IPS-15b (cell line): ENCODE data around the gene MSANTD2.

Source experiments
- H3K27me3 ChIP-seq: one replicate; pipeline ENCODE4 v1.6.1; 2013; ENCODE audit warnings: low read length; ENCODE audit not compliant: control insufficient read depth, insufficient read depth
- H3K36me3 ChIP-seq: one replicate; pipeline ENCODE4 v1.6.1; 2013; ENCODE audit warnings: low read length; ENCODE audit not compliant: control insufficient read depth, insufficient read depth
- H3K4me1 ChIP-seq: one replicate; pipeline ENCODE4 v1.6.1; 2013; ENCODE audit warnings: mild to moderate bottlenecking, low read length; ENCODE audit not compliant: control insufficient read depth, insufficient read depth
- H3K4me3 ChIP-seq: one replicate; pipeline ENCODE4 v1.5.1; 2013; ENCODE audit warnings: low read depth, low read length
- H3K9ac ChIP-seq: one replicate; pipeline ENCODE4 v1.6.1; 2013; ENCODE audit warnings: low read depth, mild to moderate bottlenecking, low read length
- H3K9me3 ChIP-seq: one replicate; pipeline ENCODE4 v1.6.1; 2013; ENCODE audit warnings: mild to moderate bottlenecking, low read length; ENCODE audit not compliant: control insufficient read depth, insufficient read depth

The MSANTD2 gene

DNA sequence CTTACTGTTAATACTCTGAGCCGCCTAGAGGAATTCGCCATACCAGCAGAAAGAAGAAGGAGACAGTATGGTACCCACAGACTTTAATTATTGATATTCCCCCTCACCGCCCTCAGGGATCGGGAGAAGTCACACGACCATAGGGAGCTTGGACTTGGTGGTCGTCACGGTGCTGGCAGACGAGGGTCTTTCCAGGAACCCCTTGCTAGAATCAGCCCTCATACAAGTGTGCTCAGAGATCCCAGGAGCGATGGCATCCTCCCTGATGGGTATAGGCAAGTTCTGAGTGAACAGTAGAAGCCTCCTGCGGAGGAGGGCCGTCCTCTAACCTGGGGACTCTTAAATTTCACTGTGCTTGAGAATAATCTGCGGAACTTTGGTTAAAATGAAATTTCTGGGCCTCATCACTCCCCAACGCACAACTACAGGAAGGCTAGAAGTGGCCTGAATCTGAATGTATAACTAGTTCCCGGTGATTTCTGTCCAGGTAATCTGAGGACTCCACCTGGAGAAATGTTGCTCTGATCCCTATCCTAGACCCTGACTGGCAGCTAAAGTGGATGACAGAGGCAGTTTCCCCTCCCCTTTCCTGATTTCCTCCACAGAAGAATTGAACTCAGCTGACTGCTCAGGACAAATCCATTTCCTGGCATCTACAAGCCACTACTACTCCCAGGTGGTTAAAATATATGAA is 52.7 kb downstream of the MSANTD2 start:
- Histone ChIP-seq H3K9ac (no peak overlapping the region), H3K9me3 (no peaks in the 10 kb centered on the region), H3K36me3 (no peaks in the 10 kb centered on the region), H3K27me3 (peaks cover 95% of the 10 kb centered on the region), H3K4me3 (peak overlapping the region; percentile 51), H3K4me1 (peaks cover 12% of the 10 kb centered on the region)

GRCh38 chr11:124746621-124747243 is 53.5 kb downstream of the MSANTD2 start:
- H3K4me3 ChIP-seq = peak overlapping the region; percentile 85
- H3K9ac ChIP-seq = no peak overlapping the region
- H3K4me1 ChIP-seq = peaks cover 9% of the 10 kb centered on the region
- H3K27me3 ChIP-seq = peaks cover 95% of the 10 kb centered on the region
- H3K9me3 ChIP-seq = no peaks in the 10 kb centered on the region
- H3K36me3 ChIP-seq = no peaks in the 10 kb centered on the region

- peaks cover 95% of the 10 kb centered on the region for H3K27me3 ChIP-seq
- peak overlapping the region; percentile 85 for H3K4me3 ChIP-seq
- H3K9ac ChIP-seq = no peak overlapping the region
- H3K4me1 ChIP-seq = peaks cover 9% of the 10 kb centered on the region
- no peaks in the 10 kb centered on the region for H3K9me3 ChIP-seq
- no peaks in the 10 kb centered on the region for H3K36me3 ChIP-seq
These were observed 54.2 kb downstream of the MSANTD2 start for GRCh38 chr11:124745835-124746620.

- peaks cover 9% of the 10 kb centered on the region for H3K4me1 ChIP-seq
- H3K36me3 ChIP-seq = no peaks in the 10 kb centered on the region
- no peak overlapping the region for H3K9ac ChIP-seq
- H3K27me3 ChIP-seq = peaks cover 95% of the 10 kb centered on the region
- H3K4me3 ChIP-seq = peak overlapping the region; percentile 85
- no peaks in the 10 kb centered on the region for H3K9me3 ChIP-seq
These were observed 54.9 kb downstream of the MSANTD2 start for GRCh38 chr11:124745270-124745834.

- no peaks in the 10 kb centered on the region for H3K36me3 ChIP-seq
- H3K9me3 ChIP-seq = no peaks in the 10 kb centered on the region
- peaks cover 12% of the 10 kb centered on the region for H3K4me1 ChIP-seq
- H3K9ac ChIP-seq = no peak overlapping the region
- peaks cover 91% of the 10 kb centered on the region for H3K27me3 ChIP-seq
- H3K4me3 ChIP-seq = peak overlapping the region; percentile 1
These were observed 57.2 kb downstream of the MSANTD2 start for GRCh38 chr11:124743050-124743449.

DNA sequence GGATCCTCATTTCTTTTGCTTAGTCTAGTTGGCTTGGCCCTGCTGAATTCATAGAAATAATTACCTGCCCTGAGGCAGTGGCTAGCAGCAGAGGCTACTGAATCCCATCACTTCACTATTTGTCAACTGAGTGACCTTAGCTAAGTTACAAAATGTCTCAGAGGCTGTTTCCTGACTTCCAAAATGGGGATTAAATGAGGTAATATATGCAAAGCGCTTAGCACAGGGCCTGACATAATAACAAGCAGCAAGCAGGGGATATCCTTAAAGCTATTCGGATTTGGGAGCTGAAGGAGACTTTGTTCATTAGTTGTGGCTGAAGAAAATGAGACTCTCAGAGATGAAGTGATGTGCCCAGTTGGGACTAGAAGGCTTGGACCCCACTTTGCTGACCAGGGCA is 57.7 kb downstream of the MSANTD2 start:
- no peaks in the 10 kb centered on the region for H3K36me3 ChIP-seq
- H3K27me3 ChIP-seq = peaks cover 91% of the 10 kb centered on the region
- no peak overlapping the region for H3K9ac ChIP-seq
- no peaks in the 10 kb centered on the region for H3K9me3 ChIP-seq
- H3K4me1 ChIP-seq = peaks cover 9% of the 10 kb centered on the region
- no peak overlapping the region for H3K4me3 ChIP-seq

DNA sequence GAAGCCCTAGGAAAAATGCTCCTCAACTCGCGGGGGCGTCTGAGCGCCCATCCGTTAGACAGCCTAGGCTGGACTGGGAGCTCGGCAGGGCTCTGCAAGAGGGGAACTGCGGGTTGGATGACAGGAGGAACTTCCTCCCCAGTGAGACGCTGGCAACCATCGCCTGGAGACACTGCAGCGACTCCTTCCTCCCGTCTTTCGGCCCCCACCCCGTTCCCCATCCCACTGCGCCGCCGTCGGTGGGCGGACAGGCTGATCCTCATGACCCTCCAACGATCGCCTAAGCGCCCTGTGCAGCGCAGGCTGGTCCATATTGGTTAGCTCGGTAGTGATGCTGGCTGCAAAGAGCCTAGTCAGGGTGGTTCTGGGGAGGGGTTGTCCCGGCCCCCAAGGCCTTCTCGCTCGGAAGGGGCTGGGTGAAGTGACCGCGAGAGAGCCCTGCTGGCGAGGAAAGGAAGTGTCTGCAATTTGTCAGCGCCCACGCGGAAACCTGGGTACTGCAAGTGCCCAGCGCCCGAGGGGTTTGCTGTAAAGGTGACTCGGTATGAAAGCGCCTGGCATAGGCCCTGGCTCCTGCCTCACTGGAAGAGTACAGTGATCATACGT is 59.8 kb downstream of the MSANTD2 start:
- Histone ChIP-seq H3K9me3 (no peaks in the 10 kb centered on the region), H3K4me1 (peaks cover 3% of the 10 kb centered on the region), H3K27me3 (peaks cover 96% of the 10 kb centered on the region), H3K4me3 (peak overlapping the region; percentile 74), H3K36me3 (no peaks in the 10 kb centered on the region), H3K9ac (no peak overlapping the region)

- Histone ChIP-seq H3K4me3 (peak within 1 kb of the TSS; percentile 74), H3K36me3 (no peaks in the 10 kb centered on the region), H3K9ac (no peak within 1 kb of the TSS), H3K27me3 (peaks cover 96% of the 10 kb centered on the region), H3K9me3 (no peaks in the 10 kb centered on the region), H3K4me1 (peaks cover 3% of the 10 kb centered on the region)
These were observed 60.5 kb downstream of the MSANTD2 start, which contains the start of gene NRGN for GRCh38 chr11:124739479-124740276. TSS of gene NRGN (plus strand) at chr11:124739942. CDS start at chr11:124740085, 143 bp downstream.

DNA sequence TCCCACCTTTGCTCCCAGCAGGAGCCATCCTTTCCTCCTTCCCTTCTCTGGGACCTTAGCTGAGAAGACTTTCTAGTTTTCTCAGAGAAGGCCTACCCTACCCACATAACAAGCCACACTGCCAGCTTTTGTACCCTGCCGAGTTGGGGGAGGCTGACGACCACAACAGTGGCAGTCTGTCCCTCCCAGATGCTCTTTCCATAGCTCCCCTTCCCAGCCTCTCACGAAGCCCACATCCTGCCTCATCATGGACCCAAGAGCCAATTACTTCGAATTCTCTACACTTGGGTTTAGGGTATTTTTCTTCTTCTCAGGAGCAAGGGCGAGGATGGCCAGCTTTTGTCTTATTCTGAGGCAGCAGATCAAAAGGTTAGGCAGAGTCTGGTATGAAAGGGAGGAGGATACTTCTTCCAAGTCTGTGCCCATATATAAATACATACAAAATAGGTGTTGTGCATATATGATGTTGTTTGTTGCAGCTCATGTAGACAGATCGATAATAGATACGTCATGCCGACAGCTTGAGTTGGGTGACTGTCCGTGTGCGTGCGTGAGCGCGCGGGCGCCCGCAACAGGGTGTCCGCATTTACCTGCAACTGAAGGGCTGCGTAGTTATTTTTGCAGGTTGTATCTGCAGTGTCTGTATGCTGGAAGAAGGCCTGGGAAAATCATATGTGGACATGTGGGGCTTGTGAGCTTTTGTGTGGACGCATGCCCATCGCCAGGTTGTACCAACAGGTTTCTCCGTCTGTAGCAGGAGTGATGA is 61.3 kb downstream of the MSANTD2 start:
- Histone ChIP-seq H3K9ac (no peak overlapping the region), H3K36me3 (no peaks in the 10 kb centered on the region), H3K9me3 (no peaks in the 10 kb centered on the region), H3K4me1 (peaks cover 3% of the 10 kb centered on the region), H3K4me3 (peak overlapping the region; percentile 74), H3K27me3 (peaks cover 96% of the 10 kb centered on the region)

DNA sequence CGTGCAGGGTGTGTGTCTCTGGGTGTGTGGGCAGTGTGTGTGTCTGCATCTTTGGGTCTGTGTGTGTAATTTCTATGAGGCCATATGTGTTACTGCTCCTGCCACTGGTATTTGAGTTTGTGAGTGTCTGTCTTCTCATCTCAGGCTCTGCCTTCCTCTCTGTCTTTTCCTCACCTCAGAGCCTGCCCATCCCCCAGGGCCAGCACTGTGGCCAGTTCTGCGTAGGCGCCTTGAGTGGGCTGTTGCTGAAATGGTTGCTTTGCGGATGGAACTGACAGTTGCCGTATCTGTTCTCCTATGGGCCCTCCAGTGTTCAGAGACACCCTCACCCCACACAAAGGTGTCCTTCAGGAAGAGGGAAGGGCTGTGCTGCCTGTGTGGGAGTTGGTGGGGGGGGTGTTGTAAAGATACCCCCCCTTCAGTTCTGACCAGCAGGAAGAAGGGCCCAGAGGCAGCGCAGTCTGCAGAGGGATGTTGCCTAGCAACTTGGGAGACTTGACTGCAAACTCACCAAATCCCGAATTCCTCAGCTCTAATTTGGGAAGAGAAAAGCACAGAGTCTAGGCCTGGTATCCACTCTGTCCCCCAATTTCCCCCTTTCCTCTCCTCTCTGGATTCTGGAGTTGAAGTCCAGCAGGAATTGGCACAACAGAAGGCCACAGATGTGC is 62.4 kb downstream of the MSANTD2 start:
- no peaks in the 10 kb centered on the region for H3K9me3 ChIP-seq
- no peaks in the 10 kb centered on the region for H3K36me3 ChIP-seq
- H3K4me3 ChIP-seq = no peak overlapping the region
- peaks cover 88% of the 10 kb centered on the region for H3K27me3 ChIP-seq
- peaks cover 3% of the 10 kb centered on the region for H3K4me1 ChIP-seq
- H3K9ac ChIP-seq = no peak overlapping the region
